NCI-H1092 treated with DMSO at 0.1 percent for 48 hours (cell line): ENCODE results near the gene GSTA1.
"Not testable (repeated sequence)": the region's sequence is repeated elsewhere in the genome, so short reads cannot be mapped to it uniquely, and the experiment has no call there.

ENCODE experiments used
- DNase-seq: peaks from one replicate; lab custom pipeline; 2025; lab: John Stamatoyannopoulos, UW

GSTA1 gene

GRCh38 chr6:52757651-52758338 lies 45.8 kb downstream of the GSTA1 start:
- not testable (repeated sequence) for DNase-seq

DNA sequence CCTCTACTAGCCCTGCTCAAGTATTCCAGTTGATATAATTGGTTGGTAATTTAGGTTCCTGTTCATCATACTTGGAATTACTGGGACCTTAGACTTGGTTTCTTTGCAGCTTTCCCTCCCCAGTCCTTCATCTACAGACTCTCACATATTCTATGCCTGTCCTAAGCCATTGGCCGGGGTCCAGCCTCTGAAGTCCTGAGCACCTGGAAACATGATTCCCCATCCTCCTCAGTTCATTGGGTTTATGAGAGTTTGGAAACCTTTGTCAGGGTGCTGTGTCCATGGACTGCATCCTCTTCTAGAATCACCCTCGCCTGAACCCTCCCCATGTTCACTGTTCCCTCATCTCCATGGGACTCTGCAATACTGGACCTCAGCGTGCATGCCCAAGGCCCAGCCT lies 49.2 kb downstream of the GSTA1 start:
- peak; percentile 9 for DNase-seq

DNA sequence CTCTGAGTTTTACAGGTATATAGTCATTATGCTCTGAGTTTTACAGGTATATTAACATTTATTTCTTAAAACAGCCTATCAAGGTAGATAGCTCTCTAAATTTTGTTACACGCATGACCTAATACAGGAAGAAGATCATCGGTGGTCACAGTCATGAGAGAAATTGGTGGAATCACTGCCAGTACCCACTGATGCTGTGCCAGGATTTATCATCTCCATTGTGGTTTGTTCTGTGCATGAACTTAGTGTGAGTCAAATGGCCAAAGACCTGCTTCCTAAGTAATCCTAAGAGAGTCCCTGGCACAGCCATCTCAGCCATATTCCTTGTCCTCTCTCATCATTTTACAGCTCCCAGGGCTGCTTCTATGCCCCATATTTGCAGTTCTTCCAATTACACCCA lies 50.5 kb downstream of the GSTA1 start:
- DNase-seq = not testable (repeated sequence)

DNA sequence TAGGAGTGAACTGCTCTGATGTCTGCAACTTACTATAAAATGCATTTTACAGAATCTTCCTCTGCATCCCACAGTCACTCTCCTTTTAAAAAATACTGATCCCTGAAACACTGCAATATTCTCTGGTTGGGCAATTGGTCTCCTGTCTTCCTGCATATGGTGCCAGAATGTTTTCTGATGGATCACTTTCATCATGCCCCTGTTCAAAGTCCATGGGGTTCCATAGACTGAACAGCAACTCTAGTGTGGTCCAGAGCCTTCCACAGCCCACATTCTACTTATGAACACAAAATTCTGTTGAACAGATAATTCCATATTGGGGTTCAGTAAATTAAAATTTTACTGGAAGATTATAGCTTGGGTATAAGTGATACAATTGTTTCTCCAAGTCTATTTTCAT lies 51.3 kb downstream of the GSTA1 start:
- DNase-seq = no peak

GRCh38 chr6:52749556-52750152 lies 54.0 kb downstream of the GSTA1 start:
- DNase-seq = no peak

- DNase-seq = not testable (repeated sequence)
These were observed 56.3 kb downstream of the GSTA1 start for GRCh38 chr6:52747301-52747700.

- no peak for DNase-seq
These were observed 57.4 kb downstream of the GSTA1 start for GRCh38 chr6:52746213-52746612.

DNA sequence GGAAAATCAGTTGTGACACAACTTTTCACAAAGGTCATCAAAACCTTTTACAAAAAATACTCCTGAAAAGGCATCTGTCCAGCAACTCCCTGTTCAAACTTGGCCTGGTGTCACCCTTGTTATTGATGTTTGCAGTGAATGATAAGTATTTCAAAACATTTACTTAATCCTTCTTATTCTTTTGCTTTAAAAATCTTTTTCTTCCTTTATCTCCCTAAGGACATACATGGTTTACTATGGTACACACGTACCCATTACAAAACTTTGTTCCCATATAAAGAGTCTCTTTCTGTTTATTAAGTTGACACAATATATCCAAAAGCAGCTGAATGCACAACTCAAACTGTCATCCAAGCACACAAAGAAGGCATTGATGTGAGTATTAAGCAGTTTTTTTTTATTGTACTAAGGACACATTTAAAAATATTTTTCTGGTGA lies 57.8 kb downstream of the GSTA1 start:
- DNase-seq = no peak

- no peak for DNase-seq
These were observed 61.7 kb downstream of the GSTA1 start for GRCh38 chr6:52741872-52742271.
